ENCODE measurements around the gene MPRIP.

The MPRIP gene

DNA sequence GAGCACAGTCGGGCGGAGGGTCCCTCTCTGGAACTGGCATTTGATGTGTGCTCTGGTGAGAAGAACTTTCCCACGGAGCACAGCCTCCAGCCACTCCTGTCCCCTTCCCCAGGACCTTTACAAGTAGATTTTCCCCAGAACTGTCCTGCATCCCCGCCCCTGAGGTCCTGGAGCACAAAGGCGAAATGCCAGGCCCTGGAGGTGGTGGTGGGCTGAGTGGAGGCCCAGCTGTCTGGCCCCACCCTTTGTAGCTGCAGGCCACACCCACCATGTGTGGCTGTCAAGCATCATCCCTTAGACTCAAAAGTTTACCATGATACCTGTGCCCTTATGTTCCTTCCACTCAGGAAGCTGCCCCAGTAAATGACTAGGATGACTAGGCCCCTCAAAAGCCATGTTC, 126.1 kb downstream of the MPRIP start:
- TF ChIP-seq, protein P1, sequence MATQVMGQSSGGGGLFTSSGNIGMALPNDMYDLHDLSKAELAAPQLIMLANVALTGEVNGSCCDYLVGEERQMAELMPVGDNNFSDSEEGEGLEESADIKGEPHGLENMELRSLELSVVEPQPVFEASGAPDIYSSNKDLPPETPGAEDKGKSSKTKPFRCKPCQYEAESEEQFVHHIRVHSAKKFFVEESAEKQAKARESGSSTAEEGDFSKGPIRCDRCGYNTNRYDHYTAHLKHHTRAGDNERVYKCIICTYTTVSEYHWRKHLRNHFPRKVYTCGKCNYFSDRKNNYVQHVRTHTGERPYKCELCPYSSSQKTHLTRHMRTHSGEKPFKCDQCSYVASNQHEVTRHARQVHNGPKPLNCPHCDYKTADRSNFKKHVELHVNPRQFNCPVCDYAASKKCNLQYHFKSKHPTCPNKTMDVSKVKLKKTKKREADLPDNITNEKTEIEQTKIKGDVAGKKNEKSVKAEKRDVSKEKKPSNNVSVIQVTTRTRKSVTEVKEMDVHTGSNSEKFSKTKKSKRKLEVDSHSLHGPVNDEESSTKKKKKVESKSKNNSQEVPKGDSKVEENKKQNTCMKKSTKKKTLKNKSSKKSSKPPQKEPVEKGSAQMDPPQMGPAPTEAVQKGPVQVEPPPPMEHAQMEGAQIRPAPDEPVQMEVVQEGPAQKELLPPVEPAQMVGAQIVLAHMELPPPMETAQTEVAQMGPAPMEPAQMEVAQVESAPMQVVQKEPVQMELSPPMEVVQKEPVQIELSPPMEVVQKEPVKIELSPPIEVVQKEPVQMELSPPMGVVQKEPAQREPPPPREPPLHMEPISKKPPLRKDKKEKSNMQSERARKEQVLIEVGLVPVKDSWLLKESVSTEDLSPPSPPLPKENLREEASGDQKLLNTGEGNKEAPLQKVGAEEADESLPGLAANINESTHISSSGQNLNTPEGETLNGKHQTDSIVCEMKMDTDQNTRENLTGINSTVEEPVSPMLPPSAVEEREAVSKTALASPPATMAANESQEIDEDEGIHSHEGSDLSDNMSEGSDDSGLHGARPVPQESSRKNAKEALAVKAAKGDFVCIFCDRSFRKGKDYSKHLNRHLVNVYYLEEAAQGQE (IDR thresholded peaks at IDR 0.05; ENCODE audit: low read depth) = no peak
- TF ChIP-seq, protein P2, sequence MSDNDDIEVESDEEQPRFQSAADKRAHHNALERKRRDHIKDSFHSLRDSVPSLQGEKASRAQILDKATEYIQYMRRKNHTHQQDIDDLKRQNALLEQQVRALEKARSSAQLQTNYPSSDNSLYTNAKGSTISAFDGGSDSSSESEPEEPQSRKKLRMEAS (IDR thresholded peaks at IDR 0.05) = no peak
- TF ChIP-seq NFIC (IDR thresholded peaks at IDR 0.05) (no peak), YY1 (IDR thresholded peaks at IDR 0.05; ENCODE audit: low read depth) (no peak), CREB1 (IDR thresholded peaks at IDR 0.05; ENCODE audit: low read depth) (no peak), TEAD4 (IDR thresholded peaks at IDR 0.05) (no peak), EP300 (IDR thresholded peaks at IDR 0.05; ENCODE audit: borderline replicate concordance) (no peak), ZBTB7A (IDR thresholded peaks at IDR 0.05; ENCODE audit: low read depth) (no peak), TCF12 (IDR thresholded peaks at IDR 0.05; ENCODE audit: low read depth) (no peak), EGR1 (IDR thresholded peaks at IDR 0.05) (no peak), CEBPB (IDR thresholded peaks at IDR 0.05) (no peak), FOXM1 (IDR thresholded peaks at IDR 0.05; ENCODE audit: borderline replicate concordance, low read depth) (no peak), TAF1 (IDR thresholded peaks at IDR 0.05; ENCODE audit: low read depth) (no peak), RAD21 (IDR thresholded peaks at IDR 0.05; ENCODE audit: low read depth) (no peak)
- TF ChIP-seq, protein P3, sequence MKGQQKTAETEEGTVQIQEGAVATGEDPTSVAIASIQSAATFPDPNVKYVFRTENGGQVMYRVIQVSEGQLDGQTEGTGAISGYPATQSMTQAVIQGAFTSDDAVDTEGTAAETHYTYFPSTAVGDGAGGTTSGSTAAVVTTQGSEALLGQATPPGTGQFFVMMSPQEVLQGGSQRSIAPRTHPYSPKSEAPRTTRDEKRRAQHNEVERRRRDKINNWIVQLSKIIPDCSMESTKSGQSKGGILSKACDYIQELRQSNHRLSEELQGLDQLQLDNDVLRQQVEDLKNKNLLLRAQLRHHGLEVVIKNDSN (IDR thresholded peaks at IDR 0.05) = no peak

DNA sequence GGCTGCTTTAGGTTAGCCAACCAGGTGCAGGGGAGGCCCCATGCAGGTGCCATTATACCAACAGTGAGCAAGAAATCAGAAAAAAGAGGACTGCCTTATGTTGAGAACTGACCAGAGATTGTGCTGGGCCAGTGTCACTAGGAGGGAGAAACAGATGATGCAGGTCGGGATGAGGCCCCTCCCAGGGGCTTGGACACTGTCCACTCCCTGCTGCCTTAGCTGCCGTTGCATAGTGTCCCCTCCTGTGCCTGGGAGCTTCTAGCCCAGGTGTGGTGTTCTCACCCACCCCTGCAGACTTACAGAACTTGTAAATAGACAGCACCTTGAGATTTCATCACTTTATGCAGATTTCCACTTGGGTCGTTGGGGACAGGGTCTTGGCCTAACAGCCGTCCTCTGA, 127.1 kb downstream of the MPRIP start:
- no peak for TF ChIP-seq YY1 (IDR thresholded peaks at IDR 0.05; ENCODE audit: low read depth)
- no peak for TF ChIP-seq FOXM1 (IDR thresholded peaks at IDR 0.05; ENCODE audit: borderline replicate concordance, low read depth)
- TF ChIP-seq TEAD4 (IDR thresholded peaks at IDR 0.05) = no peak
- TF ChIP-seq TAF1 (IDR thresholded peaks at IDR 0.05; ENCODE audit: low read depth) = no peak
- TF ChIP-seq ZBTB7A (IDR thresholded peaks at IDR 0.05; ENCODE audit: low read depth) = no peak
- no peak for TF ChIP-seq EP300 (IDR thresholded peaks at IDR 0.05; ENCODE audit: borderline replicate concordance)
- no peak for TF ChIP-seq RAD21 (IDR thresholded peaks at IDR 0.05; ENCODE audit: low read depth)
- no peak for TF ChIP-seq EGR1 (IDR thresholded peaks at IDR 0.05)
- TF ChIP-seq, protein P3 (IDR thresholded peaks at IDR 0.05) = no peak
- TF ChIP-seq, protein P1 (IDR thresholded peaks at IDR 0.05; ENCODE audit: low read depth) = no peak
- TF ChIP-seq, protein P2 (IDR thresholded peaks at IDR 0.05) = no peak
- no peak for TF ChIP-seq NFIC (IDR thresholded peaks at IDR 0.05)

DNA sequence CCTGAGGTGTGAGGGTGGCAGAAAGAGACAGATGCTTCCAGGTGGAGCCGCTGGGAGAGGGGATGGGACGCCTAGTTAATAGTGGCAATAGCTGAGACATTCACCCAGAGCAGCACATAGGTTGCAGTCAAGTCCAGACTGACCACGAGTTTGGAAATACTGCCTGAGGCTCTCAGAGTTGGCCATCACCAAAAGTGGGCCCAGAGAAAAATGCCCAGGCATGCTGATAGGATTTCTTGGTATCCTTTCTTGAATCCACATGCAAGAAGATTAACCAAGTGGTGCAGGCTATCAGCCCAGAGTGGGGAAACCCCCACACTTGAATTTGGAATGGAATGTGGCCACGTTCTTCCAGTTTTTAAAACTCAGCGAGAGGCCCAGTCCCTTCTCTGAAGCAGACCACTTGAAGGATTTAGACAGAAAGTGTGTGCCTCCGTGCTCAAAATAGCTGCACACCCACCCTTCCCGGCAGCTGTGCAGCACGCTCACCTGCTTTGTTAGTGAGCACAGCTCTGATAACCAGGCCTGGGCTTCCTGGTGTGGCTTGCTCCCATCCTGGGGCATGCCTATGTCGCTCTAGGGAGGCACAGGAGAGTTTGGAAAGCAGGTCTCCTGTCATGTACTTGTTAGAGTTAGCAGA, 128.2 kb downstream of the MPRIP start:
- TF ChIP-seq CREB1 (IDR thresholded peaks at IDR 0.05; ENCODE audit: low read depth) (no peak), TCF12 (IDR thresholded peaks at IDR 0.05; ENCODE audit: low read depth) (no peak), FOXM1 (IDR thresholded peaks at IDR 0.05; ENCODE audit: borderline replicate concordance, low read depth) (no peak), RAD21 (IDR thresholded peaks at IDR 0.05; ENCODE audit: low read depth) (no peak), TAF1 (IDR thresholded peaks at IDR 0.05; ENCODE audit: low read depth) (no peak), EP300 (IDR thresholded peaks at IDR 0.05; ENCODE audit: borderline replicate concordance) (no peak), ZBTB7A (IDR thresholded peaks at IDR 0.05; ENCODE audit: low read depth) (no peak), TEAD4 (IDR thresholded peaks at IDR 0.05) (no peak), CEBPB (IDR thresholded peaks at IDR 0.05) (no peak)
- TF ChIP-seq, protein P3 (IDR thresholded peaks at IDR 0.05) = no peak
- TF ChIP-seq, protein P1 (IDR thresholded peaks at IDR 0.05; ENCODE audit: low read depth) = no peak
- TF ChIP-seq, protein P2 (IDR thresholded peaks at IDR 0.05) = no peak

Data from Ishikawa (cell line).